IPS-18a (cell line): Measurements from ENCODE around the gene HMGXB3.

Source experiments
- H3K27ac ChIP-seq: one replicate; pipeline ENCODE4 v1.5.1; 2013; ENCODE audit warnings: low read length
- H3K27me3 ChIP-seq: one replicate; pipeline ENCODE4 v1.6.1; 2013; ENCODE audit warnings: mild to moderate bottlenecking, low read length; ENCODE audit not compliant: control insufficient read depth, insufficient read depth
- H3K36me3 ChIP-seq: one replicate; pipeline ENCODE4 v1.6.1; 2013; ENCODE audit warnings: low read depth, low read length; ENCODE audit not compliant: control insufficient read depth
- H3K4me1 ChIP-seq: one replicate; pipeline ENCODE4 v1.6.1; 2013; ENCODE audit warnings: low read depth, low read length; ENCODE audit not compliant: control insufficient read depth
- H3K4me3 ChIP-seq: one replicate; pipeline ENCODE4 v1.5.1; 2013; ENCODE audit warnings: low read length
- H3K9ac ChIP-seq: one replicate; pipeline ENCODE4 v1.6.1; 2013; ENCODE audit warnings: mild to moderate bottlenecking, low read length, moderate library complexity
- H3K9me3 ChIP-seq: one replicate; pipeline ENCODE4 v1.6.1; 2013; ENCODE audit warnings: low read depth, low read length; ENCODE audit not compliant: control insufficient read depth

The HMGXB3 gene

GRCh38 chr5:150009671-150010387 lies 9.3 kb downstream of the HMGXB3 start:
- no peaks in the 10 kb centered on the region for H3K9me3 ChIP-seq
- H3K36me3 ChIP-seq = peaks cover 75% of the 10 kb centered on the region
- H3K27ac ChIP-seq = no peak overlapping the region
- no peaks in the 10 kb centered on the region for H3K4me1 ChIP-seq
- H3K4me3 ChIP-seq = no peak overlapping the region
- no peaks in the 10 kb centered on the region for H3K27me3 ChIP-seq
- H3K9ac ChIP-seq = no peak overlapping the region

- H3K9ac ChIP-seq = no peak overlapping the region
- no peaks in the 10 kb centered on the region for H3K4me1 ChIP-seq
- H3K9me3 ChIP-seq = no peaks in the 10 kb centered on the region
- H3K27ac ChIP-seq = no peak overlapping the region
- H3K36me3 ChIP-seq = peaks cover 66% of the 10 kb centered on the region
- H3K27me3 ChIP-seq = no peaks in the 10 kb centered on the region
- H3K4me3 ChIP-seq = no peak overlapping the region
Measured at GRCh38 chr5:150013931-150014330, 13.4 kb downstream of the HMGXB3 start.

- no peaks in the 10 kb centered on the region for H3K27me3 ChIP-seq
- H3K36me3 ChIP-seq = peaks cover 69% of the 10 kb centered on the region
- H3K4me3 ChIP-seq = no peak overlapping the region
- H3K27ac ChIP-seq = no peak overlapping the region
- H3K9ac ChIP-seq = no peak overlapping the region
- H3K9me3 ChIP-seq = no peaks in the 10 kb centered on the region
- H3K4me1 ChIP-seq = no peaks in the 10 kb centered on the region
Measured at GRCh38 chr5:150014456-150014855, 13.9 kb downstream of the HMGXB3 start.

DNA sequence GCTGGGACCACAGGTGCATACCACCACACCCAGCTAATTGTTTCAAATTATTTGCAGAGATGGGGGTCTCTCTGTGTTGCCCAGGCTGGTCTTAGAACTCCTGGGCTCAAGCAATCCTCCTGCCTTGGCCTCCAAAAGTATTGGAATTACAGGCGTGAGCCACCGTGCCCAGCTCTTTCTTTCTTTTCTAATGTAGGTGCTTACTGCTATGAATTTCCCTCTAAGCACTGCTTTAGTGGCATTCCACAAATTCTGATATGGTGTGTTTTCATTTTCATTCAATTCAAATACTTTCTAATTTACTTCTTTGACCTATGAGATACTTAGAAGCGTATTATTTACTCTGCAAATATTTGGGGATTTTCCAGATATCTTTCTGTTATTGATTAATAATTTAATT lies 14.9 kb downstream of the HMGXB3 start:
- no peaks in the 10 kb centered on the region for H3K4me1 ChIP-seq
- no peak overlapping the region for H3K27ac ChIP-seq
- H3K9me3 ChIP-seq = no peaks in the 10 kb centered on the region
- H3K9ac ChIP-seq = no peak overlapping the region
- H3K27me3 ChIP-seq = no peaks in the 10 kb centered on the region
- no peak overlapping the region for H3K4me3 ChIP-seq
- H3K36me3 ChIP-seq = peaks cover 70% of the 10 kb centered on the region

DNA sequence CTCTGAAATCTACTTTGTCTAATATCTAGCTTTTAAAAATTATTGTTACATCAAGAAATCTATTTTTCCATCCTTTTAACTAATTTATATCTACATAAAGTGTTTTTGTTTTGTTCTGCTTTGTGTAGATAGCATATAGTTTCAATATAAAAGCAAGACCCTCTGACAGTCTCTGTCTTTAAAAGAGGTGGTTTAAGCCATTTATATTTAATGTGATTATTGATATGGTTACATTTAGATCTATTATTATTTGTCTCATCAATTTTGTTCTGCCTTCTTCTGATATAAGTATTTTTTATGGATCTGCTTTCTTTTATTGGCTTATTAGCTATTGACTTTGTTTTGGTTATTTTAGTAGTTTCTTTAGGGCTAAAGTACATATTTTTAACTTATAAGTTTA lies 16.0 kb downstream of the HMGXB3 start:
- Histone ChIP-seq H3K4me1 (no peaks in the 10 kb centered on the region), H3K9me3 (no peaks in the 10 kb centered on the region), H3K36me3 (peaks cover 68% of the 10 kb centered on the region), H3K27ac (no peak overlapping the region), H3K9ac (no peak overlapping the region), H3K4me3 (no peak overlapping the region), H3K27me3 (no peaks in the 10 kb centered on the region)

- Histone ChIP-seq H3K27me3 (no peaks in the 10 kb centered on the region), H3K4me3 (no peak overlapping the region), H3K4me1 (no peaks in the 10 kb centered on the region), H3K36me3 (peaks cover 66% of the 10 kb centered on the region), H3K27ac (no peak overlapping the region), H3K9ac (no peak overlapping the region), H3K9me3 (no peaks in the 10 kb centered on the region)
Measured at GRCh38 chr5:150017226-150018005, 16.9 kb downstream of the HMGXB3 start.

GRCh38 chr5:150020249-150020648 lies 19.7 kb downstream of the HMGXB3 start:
- no peak overlapping the region for H3K27ac ChIP-seq
- no peaks in the 10 kb centered on the region for H3K9me3 ChIP-seq
- H3K4me1 ChIP-seq = no peaks in the 10 kb centered on the region
- peaks cover 66% of the 10 kb centered on the region for H3K36me3 ChIP-seq
- no peak overlapping the region for H3K9ac ChIP-seq
- no peaks in the 10 kb centered on the region for H3K27me3 ChIP-seq
- no peak overlapping the region for H3K4me3 ChIP-seq

GRCh38 chr5:150021491-150022157 lies 21.1 kb downstream of the HMGXB3 start:
- Histone ChIP-seq H3K4me1 (no peaks in the 10 kb centered on the region), H3K9ac (no peak overlapping the region), H3K36me3 (peaks cover 66% of the 10 kb centered on the region), H3K27ac (no peak overlapping the region), H3K4me3 (no peak overlapping the region), H3K27me3 (no peaks in the 10 kb centered on the region), H3K9me3 (no peaks in the 10 kb centered on the region)

DNA sequence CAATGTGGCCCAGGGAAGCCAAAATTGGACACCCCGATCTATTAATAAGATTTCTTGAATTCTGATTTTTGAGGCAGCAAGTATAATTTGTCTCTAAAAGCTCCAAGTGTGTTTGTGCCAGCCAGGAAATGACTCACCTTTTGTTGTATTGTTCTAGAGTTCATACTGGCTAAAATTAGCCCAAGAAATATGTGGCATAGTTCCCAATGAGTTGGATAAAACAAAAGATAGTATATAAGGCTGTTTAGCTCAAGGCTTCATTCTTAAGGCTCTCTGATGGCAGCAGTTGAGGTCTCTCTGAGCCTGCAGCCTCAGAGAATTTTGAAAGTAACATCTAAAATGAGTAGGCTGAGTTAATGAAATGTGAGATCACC lies 21.6 kb downstream of the HMGXB3 start:
- no peak overlapping the region for H3K4me3 ChIP-seq
- peaks cover 71% of the 10 kb centered on the region for H3K36me3 ChIP-seq
- no peaks in the 10 kb centered on the region for H3K4me1 ChIP-seq
- no peaks in the 10 kb centered on the region for H3K27me3 ChIP-seq
- H3K9ac ChIP-seq = no peak overlapping the region
- no peak overlapping the region for H3K27ac ChIP-seq
- no peaks in the 10 kb centered on the region for H3K9me3 ChIP-seq

DNA sequence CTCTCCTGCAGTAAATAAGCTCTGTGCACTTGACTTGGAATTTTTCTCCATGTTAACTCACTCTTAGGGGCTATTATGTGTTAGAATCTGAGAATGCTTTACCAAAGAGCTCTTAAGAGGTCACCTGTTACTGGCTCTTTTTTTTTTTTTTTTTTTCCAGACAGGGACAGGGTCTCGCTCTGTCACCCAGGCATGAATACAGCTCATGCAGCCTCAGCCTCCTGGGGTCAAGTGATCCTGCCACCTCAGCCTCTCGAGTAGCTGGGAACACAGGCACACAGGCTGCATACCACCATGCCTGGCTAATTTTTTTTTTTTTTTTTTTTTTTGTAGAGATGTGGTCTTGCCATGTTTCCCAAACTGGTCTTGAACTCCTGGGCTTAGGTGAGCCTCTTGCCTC lies 22.1 kb downstream of the HMGXB3 start:
- Histone ChIP-seq H3K9me3 (no peaks in the 10 kb centered on the region), H3K9ac (no peak overlapping the region), H3K4me3 (no peak overlapping the region), H3K36me3 (peaks cover 74% of the 10 kb centered on the region), H3K27me3 (no peaks in the 10 kb centered on the region), H3K4me1 (no peaks in the 10 kb centered on the region), H3K27ac (no peak overlapping the region)

GRCh38 chr5:150023136-150023535 lies 22.6 kb downstream of the HMGXB3 start:
- Histone ChIP-seq H3K4me1 (peaks cover 2% of the 10 kb centered on the region), H3K27ac (no peak overlapping the region), H3K27me3 (no peaks in the 10 kb centered on the region), H3K9me3 (no peaks in the 10 kb centered on the region), H3K4me3 (no peak overlapping the region), H3K36me3 (peaks cover 74% of the 10 kb centered on the region), H3K9ac (no peak overlapping the region)
